ENCODE data around the gene PLAAT3. TPM values are rescaled to one million over a fixed set of nuclear protein-coding genes. Genes with fewer than 3 reads are reported as not detected.
A peak's percentile ranks its signal among the peaks of the same experiment; 100 is the strongest.
"Not testable (repeated sequence)": the region's sequence is repeated elsewhere in the genome, so short reads cannot be mapped to it uniquely, and the experiment has no call there.

The PLAAT3 gene
- total RNA-seq, 1 donor from 2014 or later: 8.0 TPM

- H3K4me1 Mint-ChIP-seq: peaks cover 29% of the 10 kb centered on the region
- H4K20me1 ChIP-seq (ENCODE audit: low read depth): no peaks in the 10 kb centered on the region
- H3K4me2 ChIP-seq: no peak overlapping the region
- no peak overlapping the region for H2AFZ ChIP-seq (replicated peaks)
- peaks cover 22% of the 10 kb centered on the region for H3F3A ChIP-seq (ENCODE audit: low read depth)
- no peaks in the 10 kb centered on the region for H3K9me3 ChIP-seq (ENCODE audit: low read depth)
- H3K27ac ChIP-seq: no peak overlapping the region
- H3K9me3 Mint-ChIP-seq: no peaks in the 10 kb centered on the region
- H3K4me3 Mint-ChIP-seq: no peak overlapping the region
- no peak for TF ChIP-seq EZH2 (IDR thresholded peaks at IDR 0.05)
- no peak for TF ChIP-seq EZH2phosphoT487 (IDR thresholded peaks at IDR 0.05)
- TF ChIP-seq, protein P1, sequence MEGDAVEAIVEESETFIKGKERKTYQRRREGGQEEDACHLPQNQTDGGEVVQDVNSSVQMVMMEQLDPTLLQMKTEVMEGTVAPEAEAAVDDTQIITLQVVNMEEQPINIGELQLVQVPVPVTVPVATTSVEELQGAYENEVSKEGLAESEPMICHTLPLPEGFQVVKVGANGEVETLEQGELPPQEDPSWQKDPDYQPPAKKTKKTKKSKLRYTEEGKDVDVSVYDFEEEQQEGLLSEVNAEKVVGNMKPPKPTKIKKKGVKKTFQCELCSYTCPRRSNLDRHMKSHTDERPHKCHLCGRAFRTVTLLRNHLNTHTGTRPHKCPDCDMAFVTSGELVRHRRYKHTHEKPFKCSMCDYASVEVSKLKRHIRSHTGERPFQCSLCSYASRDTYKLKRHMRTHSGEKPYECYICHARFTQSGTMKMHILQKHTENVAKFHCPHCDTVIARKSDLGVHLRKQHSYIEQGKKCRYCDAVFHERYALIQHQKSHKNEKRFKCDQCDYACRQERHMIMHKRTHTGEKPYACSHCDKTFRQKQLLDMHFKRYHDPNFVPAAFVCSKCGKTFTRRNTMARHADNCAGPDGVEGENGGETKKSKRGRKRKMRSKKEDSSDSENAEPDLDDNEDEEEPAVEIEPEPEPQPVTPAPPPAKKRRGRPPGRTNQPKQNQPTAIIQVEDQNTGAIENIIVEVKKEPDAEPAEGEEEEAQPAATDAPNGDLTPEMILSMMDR (IDR thresholded peaks at IDR 0.05): no peak
- no peak overlapping the region for H3K27ac Mint-ChIP-seq
- H3K27me3 ChIP-seq: peaks cover 26% of the 10 kb centered on the region
- H3K79me2 ChIP-seq (ENCODE audit: low read depth): no peaks in the 10 kb centered on the region
- peaks cover 25% of the 10 kb centered on the region for H3K27me3 Mint-ChIP-seq (ENCODE audit: insufficient read depth, low read depth)
- H3K4me1 ChIP-seq: peaks cover 17% of the 10 kb centered on the region
- DNase-seq (ENCODE audit: low spot score): no peak
- H3K36me3 ChIP-seq: no peaks in the 10 kb centered on the region
- H3K4me3 ChIP-seq: no peak overlapping the region
- no peak overlapping the region for H3K9ac ChIP-seq
- no peaks in the 10 kb centered on the region for H3K36me3 Mint-ChIP-seq
Observed at GRCh38 chr11:63608353-63609345, 5.6 kb downstream of the PLAAT3 start.

GRCh38 chr11:63603180-63603518 lies 11.1 kb downstream of the PLAAT3 start:
- H3K27me3 ChIP-seq: no peaks in the 10 kb centered on the region
- Mint-ChIP-seq H3K9me3 (no peaks in the 10 kb centered on the region), H3K27me3 (ENCODE audit: insufficient read depth, low read depth) (peaks cover 2% of the 10 kb centered on the region), H3K27ac (peak overlapping the region; percentile 86), H3K4me1 (peaks cover 22% of the 10 kb centered on the region), H3K36me3 (no peaks in the 10 kb centered on the region), H3K4me3 (no peak overlapping the region)
- no peak overlapping the region for H2AFZ ChIP-seq (replicated peaks)
- H3K9ac ChIP-seq: no peak overlapping the region
- peak; percentile 34 for DNase-seq (ENCODE audit: low spot score)
- no peaks in the 10 kb centered on the region for H3K79me2 ChIP-seq (ENCODE audit: low read depth)
- no peaks in the 10 kb centered on the region for H3F3A ChIP-seq (ENCODE audit: low read depth)
- H3K27ac ChIP-seq: no peak overlapping the region
- H3K4me3 ChIP-seq: no peak overlapping the region
- peaks cover 11% of the 10 kb centered on the region for H3K4me1 ChIP-seq
- H3K9me3 ChIP-seq (ENCODE audit: low read depth): no peaks in the 10 kb centered on the region
- H3K4me2 ChIP-seq: peak overlapping the region; percentile 59
- H4K20me1 ChIP-seq (ENCODE audit: low read depth): no peaks in the 10 kb centered on the region
- TF ChIP-seq, protein P1 (IDR thresholded peaks at IDR 0.05): no peak
- TF ChIP-seq EZH2 (IDR thresholded peaks at IDR 0.05): no peak
- TF ChIP-seq EZH2phosphoT487 (IDR thresholded peaks at IDR 0.05): no peak
- H3K36me3 ChIP-seq: no peaks in the 10 kb centered on the region

DNA sequence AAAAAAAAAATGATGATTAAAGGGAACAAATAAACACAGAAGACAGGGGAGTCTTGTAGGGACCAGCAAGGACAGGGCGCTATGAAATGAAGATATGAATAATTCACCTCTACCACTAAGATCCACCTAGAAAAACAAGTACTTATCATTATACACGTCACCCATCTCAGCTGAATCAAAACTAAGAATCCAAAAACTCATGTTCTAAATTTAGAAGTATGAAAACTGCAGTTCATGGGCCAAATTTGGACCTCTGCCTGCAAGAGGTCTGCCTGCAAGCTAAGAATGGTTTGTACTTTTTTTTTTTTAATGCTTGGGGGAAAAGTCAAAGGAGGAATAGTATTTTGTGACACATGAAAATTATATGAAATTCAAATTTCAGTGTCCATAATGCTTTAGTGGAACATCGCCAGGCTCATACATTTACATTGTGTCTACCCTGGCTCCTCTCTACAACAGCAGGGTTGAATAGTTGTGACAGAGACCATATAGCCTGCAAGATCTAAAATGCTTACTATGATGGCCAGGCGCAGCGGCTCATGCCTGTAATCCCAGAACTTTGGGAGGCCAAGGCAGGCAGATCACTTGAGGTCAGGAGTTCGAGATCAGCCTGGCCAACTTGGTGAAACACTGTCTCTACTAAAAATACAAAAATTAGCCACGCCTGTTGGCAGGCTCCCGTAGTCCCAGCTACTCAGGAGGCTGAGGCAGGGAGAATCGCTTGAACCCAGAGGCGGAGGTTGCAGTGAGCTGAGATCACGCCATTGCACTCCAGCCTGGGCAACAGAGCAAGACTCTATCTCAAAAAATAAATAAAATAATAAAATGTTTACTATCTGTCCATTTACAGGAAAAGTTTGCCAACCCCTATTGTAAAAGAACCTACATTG lies 11.7 kb downstream of the PLAAT3 start:
- H4K20me1 ChIP-seq (ENCODE audit: low read depth); DNase-seq (ENCODE audit: low spot score); H3K4me3 Mint-ChIP-seq; H3K9ac ChIP-seq; H3K36me3 Mint-ChIP-seq; H3K36me3 ChIP-seq; H3K79me2 ChIP-seq (ENCODE audit: low read depth); H3K27ac ChIP-seq; H2AFZ ChIP-seq (replicated peaks); H3K9me3 ChIP-seq (ENCODE audit: low read depth); H3K27me3 Mint-ChIP-seq (ENCODE audit: insufficient read depth, low read depth); H3K4me3 ChIP-seq; H3K9me3 Mint-ChIP-seq; H3K27me3 ChIP-seq; H3F3A ChIP-seq (ENCODE audit: low read depth); H3K4me2 ChIP-seq: not testable (repeated sequence)
- H3K4me1 Mint-ChIP-seq: peaks cover 22% of the 10 kb centered on the region
- H3K4me1 ChIP-seq: peaks cover 11% of the 10 kb centered on the region
- peak overlapping the region; percentile 86 for H3K27ac Mint-ChIP-seq

Data from neural progenitor cell (in vitro differentiated cells).